ENCODE results near the gene TINAGL1.

The TINAGL1 gene, protein sequence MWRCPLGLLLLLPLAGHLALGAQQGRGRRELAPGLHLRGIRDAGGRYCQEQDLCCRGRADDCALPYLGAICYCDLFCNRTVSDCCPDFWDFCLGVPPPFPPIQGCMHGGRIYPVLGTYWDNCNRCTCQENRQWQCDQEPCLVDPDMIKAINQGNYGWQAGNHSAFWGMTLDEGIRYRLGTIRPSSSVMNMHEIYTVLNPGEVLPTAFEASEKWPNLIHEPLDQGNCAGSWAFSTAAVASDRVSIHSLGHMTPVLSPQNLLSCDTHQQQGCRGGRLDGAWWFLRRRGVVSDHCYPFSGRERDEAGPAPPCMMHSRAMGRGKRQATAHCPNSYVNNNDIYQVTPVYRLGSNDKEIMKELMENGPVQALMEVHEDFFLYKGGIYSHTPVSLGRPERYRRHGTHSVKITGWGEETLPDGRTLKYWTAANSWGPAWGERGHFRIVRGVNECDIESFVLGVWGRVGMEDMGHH

DNA sequence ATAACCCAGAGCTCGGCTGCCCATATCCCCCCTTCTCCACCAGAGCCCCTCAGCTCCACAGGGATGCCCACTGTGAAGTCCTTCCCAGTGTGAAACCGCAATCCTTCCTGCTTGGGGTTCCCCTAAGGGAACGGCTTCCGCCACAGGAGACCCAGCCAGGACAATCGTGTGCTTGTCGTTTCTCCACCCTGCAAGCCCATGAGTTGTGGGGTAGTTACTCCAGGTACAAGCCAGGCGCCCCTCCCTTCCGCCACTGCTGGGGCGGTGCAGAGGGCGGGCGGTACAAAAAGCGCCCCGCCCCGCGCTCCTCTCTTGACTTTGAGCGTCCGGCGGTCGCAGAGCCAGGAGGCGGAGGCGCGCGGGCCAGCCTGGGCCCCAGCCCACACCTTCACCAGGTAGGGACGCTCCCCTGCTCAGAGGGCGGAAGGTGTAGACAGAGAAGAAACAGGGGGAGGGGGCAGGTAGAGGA lies at the start of gene TINAGL1:
TINAGL1 (plus strand) TSS at position 315 of the 469 bp plus-strand sequence. CDS start 634 bp downstream, outside the sequence.
- H3K27ac Mint-ChIP-seq, result peak within 1 kb of the TSS; percentile 60
- H3K27me3 Mint-ChIP-seq, result peaks cover 21% of the 10 kb centered on the region
- intact Hi-C loops (cut with micrococcal nuclease), result no loop called here
- H3K36me3 Mint-ChIP-seq (ENCODE audit: low read depth), result no peaks in the 10 kb centered on the region
- peak within 1 kb of the TSS; percentile 18 for H3K4me3 Mint-ChIP-seq
- peaks cover 41% of the 10 kb centered on the region for H3K4me1 Mint-ChIP-seq (ENCODE audit: low read depth)
- H3K9me3 Mint-ChIP-seq, result no peaks in the 10 kb centered on the region

DNA sequence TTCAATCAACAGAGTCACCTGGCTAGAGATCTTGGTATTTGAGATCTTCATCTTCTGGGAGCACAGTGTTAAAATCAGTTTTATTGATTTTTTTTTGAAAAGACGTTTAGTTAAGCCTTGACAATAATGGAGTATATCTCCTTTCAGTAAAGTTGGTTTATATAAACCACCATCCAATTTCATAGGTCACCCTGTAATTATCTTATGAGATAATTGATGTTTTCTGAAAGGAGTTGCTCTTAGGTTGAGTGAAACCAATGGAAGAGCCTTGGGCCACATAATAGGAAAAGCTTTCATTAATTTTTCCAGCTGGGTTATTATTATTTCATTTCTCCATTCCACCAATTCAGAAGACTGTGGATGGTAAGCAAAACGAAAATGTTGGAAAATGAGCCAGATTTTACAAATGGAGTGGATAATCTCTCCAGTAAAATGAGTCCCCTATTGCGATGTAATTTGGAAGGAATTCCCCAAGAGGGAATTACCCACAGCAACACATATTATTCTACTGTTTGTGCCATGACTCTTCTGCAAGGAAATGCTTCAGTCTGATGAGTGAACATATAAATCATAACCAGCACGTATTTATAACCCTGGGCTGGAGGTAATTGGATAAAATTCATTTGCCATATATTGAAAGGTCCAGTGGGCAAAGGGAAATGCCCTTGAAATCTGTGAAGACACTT lies 46.2 kb upstream of the TINAGL1 start:
- Mint-ChIP-seq H3K27ac (no peak overlapping the region), H3K4me1 (ENCODE audit: low read depth) (peaks cover 18% of the 10 kb centered on the region)

DNA sequence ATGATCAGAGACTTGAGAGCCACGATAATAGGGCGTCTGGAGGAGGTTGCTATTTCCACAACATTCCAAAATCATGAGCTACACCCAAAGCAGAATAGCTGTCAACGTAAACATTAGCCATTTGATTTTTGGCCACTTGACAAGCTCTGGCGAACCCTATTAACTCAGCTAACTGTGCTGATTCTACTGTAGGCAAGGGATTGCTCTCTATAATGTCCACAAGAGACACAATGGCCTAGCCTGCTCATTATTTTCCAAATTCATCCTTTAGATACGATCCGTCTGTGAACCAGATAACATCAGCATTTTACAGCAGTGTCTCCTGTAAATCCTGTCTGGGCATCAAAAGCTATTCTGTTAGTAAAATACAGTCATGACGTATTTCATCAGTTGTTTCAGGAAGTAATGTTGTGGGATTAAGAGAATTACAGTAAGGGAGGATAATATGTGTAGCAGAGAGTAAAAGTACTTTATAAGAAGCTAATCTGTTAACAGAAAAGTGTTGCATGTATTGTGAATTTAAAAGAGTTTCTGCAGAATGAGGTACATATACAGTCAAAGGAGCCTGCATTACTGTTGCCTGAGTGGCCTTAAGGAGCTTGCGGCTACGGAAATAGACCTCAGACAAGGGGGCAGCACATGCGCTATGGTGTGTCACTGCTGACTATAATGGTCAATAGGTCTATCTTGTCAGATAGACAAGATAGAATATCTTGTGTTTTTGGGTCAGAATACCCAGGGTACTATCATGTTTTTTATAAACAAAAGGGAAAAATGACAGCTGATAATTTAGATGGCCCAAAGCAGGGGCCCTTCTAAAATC lies 44.9 kb upstream of the TINAGL1 start:
- no peaks in the 10 kb centered on the region for H3K9me3 Mint-ChIP-seq
- peaks cover 27% of the 10 kb centered on the region for H3K4me1 Mint-ChIP-seq (ENCODE audit: low read depth)
- intact Hi-C loops (cut with micrococcal nuclease), result no loop called here
- H3K4me3 Mint-ChIP-seq, result no peak overlapping the region
- no peak overlapping the region for H3K27ac Mint-ChIP-seq
- no peaks in the 10 kb centered on the region for H3K36me3 Mint-ChIP-seq (ENCODE audit: low read depth)
- no peaks in the 10 kb centered on the region for H3K27me3 Mint-ChIP-seq

More for the DNA sequence above, 46.2 kb upstream of the TINAGL1 start:
- Mint-ChIP-seq H3K4me3 (no peak overlapping the region), H3K36me3 (ENCODE audit: low read depth) (no peaks in the 10 kb centered on the region), H3K9me3 (no peaks in the 10 kb centered on the region), H3K27me3 (no peaks in the 10 kb centered on the region)
- intact Hi-C loops (cut with micrococcal nuclease), result no loop called here

DNA sequence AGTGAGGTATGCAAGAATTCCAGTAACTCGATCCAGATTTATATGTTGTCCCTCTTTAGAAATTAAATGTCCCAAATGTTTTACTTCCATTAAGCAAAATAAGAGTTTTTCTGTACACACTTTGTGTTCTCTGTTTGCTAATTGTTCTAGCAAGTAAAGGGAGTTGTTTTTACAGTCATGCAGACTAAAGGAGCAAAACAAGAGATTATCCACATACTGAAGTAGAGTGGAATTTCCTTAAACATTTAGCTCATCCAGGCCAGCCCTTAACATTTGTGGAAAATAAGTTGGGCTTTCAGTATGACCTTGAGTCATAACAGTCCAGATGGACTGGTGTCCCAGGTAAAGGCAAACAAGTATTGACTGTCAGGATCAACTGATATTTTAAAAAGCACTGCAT lies 44.1 kb upstream of the TINAGL1 start:
- intact Hi-C loops (cut with micrococcal nuclease), result no loop called here
- no peak overlapping the region for H3K27ac Mint-ChIP-seq
- peaks cover 29% of the 10 kb centered on the region for H3K4me1 Mint-ChIP-seq (ENCODE audit: low read depth)
- no peak overlapping the region for H3K4me3 Mint-ChIP-seq
- no peaks in the 10 kb centered on the region for H3K9me3 Mint-ChIP-seq
- no peaks in the 10 kb centered on the region for H3K27me3 Mint-ChIP-seq
- H3K36me3 Mint-ChIP-seq (ENCODE audit: low read depth), result no peaks in the 10 kb centered on the region

DNA sequence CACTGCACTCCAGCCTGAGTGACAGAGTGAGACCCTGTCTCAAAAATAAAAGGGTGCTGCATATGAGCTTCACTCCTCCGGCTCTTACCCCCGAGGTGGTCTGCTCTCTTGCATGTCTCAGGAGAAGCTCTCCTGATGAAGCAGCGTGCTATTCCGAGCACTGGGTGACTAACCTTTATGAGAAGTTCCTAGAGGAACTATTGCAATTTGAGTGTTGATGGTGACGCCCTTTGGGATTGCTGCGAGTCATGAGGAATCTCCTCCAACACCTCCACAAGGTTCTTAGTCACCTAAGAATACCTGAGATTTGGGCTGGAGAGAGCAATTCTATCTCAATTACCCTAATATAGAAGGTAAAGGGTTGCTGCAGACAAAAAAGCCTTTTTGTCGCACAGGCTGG lies 40.8 kb upstream of the TINAGL1 start:
- Mint-ChIP-seq H3K27me3 (no peaks in the 10 kb centered on the region), H3K9me3 (no peaks in the 10 kb centered on the region), H3K4me1 (ENCODE audit: low read depth) (peaks cover 29% of the 10 kb centered on the region), H3K27ac (peak overlapping the region; percentile 84), H3K36me3 (ENCODE audit: low read depth) (no peaks in the 10 kb centered on the region), H3K4me3 (peak overlapping the region; percentile 66)
- intact Hi-C loops (cut with micrococcal nuclease), result no loop called here

DNA sequence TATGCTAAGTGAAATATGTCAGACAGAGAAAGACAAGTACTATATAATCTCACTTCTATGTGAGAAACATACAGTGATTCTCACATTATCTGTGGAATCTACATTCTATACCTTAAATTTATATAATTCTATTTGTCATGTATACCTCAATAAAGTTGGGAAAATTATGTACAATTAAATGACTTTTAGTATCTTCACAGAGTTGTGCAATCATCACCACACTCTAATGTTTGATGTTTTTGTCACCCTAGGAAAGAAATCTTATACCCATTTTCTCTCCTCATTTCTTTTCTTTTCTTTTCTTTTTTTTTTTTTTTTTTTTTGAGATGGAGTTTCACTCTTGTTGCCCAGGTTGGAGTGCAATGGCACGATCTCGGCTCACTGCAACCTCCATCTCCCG lies 37.0 kb upstream of the TINAGL1 start:
- H3K27me3 Mint-ChIP-seq, result peaks cover 2% of the 10 kb centered on the region
- peaks cover 22% of the 10 kb centered on the region for H3K9me3 Mint-ChIP-seq
- intact Hi-C loops (cut with micrococcal nuclease), result no loop called here
- no peaks in the 10 kb centered on the region for H3K36me3 Mint-ChIP-seq (ENCODE audit: low read depth)
- H3K27ac Mint-ChIP-seq, result no peak overlapping the region
- peaks cover 31% of the 10 kb centered on the region for H3K4me1 Mint-ChIP-seq (ENCODE audit: low read depth)
- no peak overlapping the region for H3K4me3 Mint-ChIP-seq

DNA sequence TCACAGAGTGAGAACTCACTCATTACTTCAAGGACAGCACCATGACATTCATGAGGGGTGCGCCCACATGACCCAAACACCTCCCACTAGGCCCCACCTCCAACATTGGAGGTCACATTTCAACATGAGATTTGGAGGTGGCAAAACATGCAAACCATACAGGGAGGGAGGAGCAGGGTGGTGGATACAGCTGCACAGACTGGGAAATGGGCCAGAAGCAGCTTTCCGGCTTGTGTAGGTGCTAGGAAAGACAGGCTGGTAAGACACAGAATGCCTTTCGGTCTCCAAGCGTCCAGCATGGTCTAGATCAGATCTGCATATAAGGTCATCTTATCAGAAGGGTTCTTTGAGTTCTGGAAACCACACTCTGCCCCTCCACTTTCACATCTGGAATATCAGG lies 35.1 kb upstream of the TINAGL1 start:
- no peaks in the 10 kb centered on the region for H3K36me3 Mint-ChIP-seq (ENCODE audit: low read depth)
- intact Hi-C loops (cut with micrococcal nuclease), result no loop called here
- peaks cover 2% of the 10 kb centered on the region for H3K27me3 Mint-ChIP-seq
- H3K27ac Mint-ChIP-seq, result no peak overlapping the region
- H3K4me3 Mint-ChIP-seq, result no peak overlapping the region
- peaks cover 22% of the 10 kb centered on the region for H3K9me3 Mint-ChIP-seq
- H3K4me1 Mint-ChIP-seq (ENCODE audit: low read depth), result peaks cover 13% of the 10 kb centered on the region

DNA sequence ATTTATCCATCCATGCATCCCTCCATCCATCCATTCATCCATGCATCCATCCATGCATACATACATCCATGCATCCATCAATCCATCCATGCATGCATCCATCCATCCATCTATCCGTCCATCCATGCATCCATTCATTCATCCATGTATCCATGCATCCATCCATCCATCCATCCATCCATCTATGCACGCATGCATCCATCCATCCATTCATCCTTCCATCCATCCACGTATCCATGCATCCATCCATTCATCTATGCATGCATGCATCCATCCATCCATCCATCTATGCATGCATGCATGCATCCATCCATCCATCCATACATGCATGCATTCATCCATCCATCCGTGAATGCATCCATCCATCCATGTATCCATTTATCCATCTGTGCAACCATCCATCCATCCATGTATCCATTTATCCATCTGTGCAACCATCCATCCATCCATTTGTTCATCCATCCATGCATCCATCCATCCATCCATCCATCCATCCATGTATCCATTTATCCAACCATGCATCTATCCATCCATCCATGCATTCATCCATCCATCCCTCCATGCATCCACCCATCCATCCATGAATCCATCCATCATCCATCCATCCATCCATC lies 30.3 kb upstream of the TINAGL1 start:
- H3K36me3 Mint-ChIP-seq (ENCODE audit: low read depth), result no peaks in the 10 kb centered on the region
- H3K27me3 Mint-ChIP-seq, result peaks cover 2% of the 10 kb centered on the region
- intact Hi-C loops (cut with micrococcal nuclease), result loop anchor here (5.0 kb wide), 1 partner anchor 39 kb away; no protein-coding TSS in a partner anchor
- H3K27ac Mint-ChIP-seq, result no peak overlapping the region
- peaks cover 22% of the 10 kb centered on the region for H3K9me3 Mint-ChIP-seq
- peaks cover 25% of the 10 kb centered on the region for H3K4me1 Mint-ChIP-seq (ENCODE audit: low read depth)
- H3K4me3 Mint-ChIP-seq, result no peak overlapping the region

DNA sequence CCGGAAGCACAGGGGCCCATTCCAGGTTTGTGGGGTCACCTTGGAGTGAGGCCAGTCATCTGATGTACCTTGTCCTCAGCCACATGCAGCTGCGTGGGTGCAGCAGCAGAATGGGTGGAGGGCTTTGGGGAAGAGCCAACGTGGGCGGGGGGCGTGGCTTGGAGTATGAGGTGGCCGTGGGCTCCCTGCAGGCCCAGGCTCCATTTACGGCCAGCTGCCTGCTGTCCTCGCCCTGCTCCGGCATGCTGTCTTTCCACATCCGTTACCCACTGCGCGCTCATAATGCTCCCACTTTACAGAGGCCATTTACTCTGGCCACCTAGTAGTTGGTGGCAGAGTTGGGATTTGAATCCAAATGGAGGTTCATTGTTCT lies 27.8 kb upstream of the TINAGL1 start:
- peaks cover 17% of the 10 kb centered on the region for H3K4me1 Mint-ChIP-seq (ENCODE audit: low read depth)
- no peaks in the 10 kb centered on the region for H3K27me3 Mint-ChIP-seq
- H3K36me3 Mint-ChIP-seq (ENCODE audit: low read depth), result no peaks in the 10 kb centered on the region
- intact Hi-C loops (cut with micrococcal nuclease), result loop anchor here (5.0 kb wide), 1 partner anchor 41 kb away; no protein-coding TSS in a partner anchor
- no peaks in the 10 kb centered on the region for H3K9me3 Mint-ChIP-seq
- H3K4me3 Mint-ChIP-seq, result no peak overlapping the region
- no peak overlapping the region for H3K27ac Mint-ChIP-seq

DNA sequence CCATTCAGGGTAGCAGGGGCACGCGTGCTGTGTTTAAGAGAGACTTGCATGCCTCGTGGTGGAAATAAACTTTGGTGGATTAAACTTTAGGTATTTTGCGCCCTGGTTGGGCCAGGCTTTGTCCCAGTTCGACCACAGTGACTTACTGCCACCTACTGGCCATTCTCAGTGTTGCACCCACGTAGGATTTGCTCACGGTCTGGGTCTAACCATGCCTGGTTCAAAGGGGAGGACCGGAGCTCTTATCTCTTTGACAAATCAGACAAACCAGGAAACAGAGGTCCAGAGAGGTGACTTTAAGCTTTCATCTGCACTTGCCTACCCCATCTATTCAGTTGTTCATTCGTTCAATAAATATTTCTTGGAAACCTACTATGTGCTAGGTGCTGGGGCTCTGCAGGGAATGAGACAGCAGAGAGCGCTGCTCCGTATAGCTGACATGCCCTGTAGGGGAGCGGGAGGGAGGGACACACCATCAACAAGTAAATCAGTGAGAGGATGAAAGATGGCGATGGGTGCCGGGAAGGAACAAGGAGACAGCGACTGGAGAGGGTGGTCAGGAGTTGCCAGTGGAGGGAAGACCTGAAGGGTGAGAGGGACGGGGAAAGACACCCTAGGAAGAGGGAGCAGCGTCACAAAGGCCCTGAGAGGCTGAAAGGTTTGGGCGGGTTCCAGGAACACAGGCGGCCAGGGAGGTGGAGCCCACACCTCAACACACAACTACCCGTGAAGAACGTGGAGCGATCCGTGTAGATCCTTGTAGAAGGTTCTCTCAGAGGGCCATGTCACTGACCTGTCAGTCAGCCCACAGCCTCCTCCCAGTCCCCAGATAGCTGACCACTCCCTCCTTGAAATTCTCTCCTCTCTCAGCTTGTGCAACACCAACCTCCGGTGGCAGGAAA lies 27.2 kb upstream of the TINAGL1 start:
- Mint-ChIP-seq H3K36me3 (ENCODE audit: low read depth) (no peaks in the 10 kb centered on the region), H3K4me1 (ENCODE audit: low read depth) (peaks cover 17% of the 10 kb centered on the region), H3K27me3 (no peaks in the 10 kb centered on the region), H3K9me3 (no peaks in the 10 kb centered on the region), H3K4me3 (peak overlapping the region; percentile 41), H3K27ac (peak overlapping the region; percentile 23)
- intact Hi-C loops (cut with micrococcal nuclease), result loop anchor here (1.0 to 5.0 kb wide), 4 partner anchors 42 to 155 kb away; no protein-coding TSS in a partner anchor

DNA sequence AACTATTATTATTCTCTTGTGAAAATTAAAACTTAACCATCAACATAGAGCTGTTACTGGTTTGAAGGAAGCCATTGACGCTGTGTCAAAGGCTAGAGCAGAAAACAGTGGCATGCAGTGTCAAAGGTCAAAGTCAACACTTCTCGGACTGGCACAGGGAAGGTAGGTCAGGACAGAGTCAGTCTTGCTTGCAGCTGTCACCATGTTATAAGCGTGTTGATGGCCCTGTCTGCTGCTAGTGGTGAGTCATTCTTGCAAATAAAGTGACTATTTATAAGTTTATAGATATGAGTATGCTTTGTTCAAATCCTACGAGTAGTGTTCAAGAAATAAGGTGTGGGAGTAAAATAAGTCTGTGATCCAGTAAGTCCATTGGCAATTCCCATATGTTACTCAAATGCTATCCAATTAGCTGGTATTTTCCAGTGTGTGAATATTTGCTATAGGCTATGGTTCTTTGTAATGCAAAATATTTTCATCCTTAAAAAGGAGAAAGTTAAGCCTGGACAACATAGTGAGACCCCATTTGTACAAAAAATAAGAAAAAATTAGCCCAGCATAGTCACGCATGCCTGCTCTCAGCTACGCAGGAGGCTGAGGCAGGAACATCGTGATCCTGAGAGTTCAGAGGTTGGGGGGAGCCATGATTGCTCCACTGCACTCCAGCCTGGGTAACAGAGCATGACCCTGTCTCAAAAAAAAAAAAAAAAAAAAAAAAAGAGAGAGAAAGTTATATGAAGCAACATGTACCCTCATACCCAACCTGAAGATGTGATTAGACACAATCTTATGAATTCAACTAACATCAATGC lies 26.3 kb upstream of the TINAGL1 start:
- peak overlapping the region; percentile 23 for H3K27ac Mint-ChIP-seq
- H3K4me3 Mint-ChIP-seq, result no peak overlapping the region
- intact Hi-C loops (cut with micrococcal nuclease), result loop anchor here (1.0 to 5.0 kb wide), 4 partner anchors 43 to 156 kb away; no protein-coding TSS in a partner anchor
- no peaks in the 10 kb centered on the region for H3K27me3 Mint-ChIP-seq
- H3K9me3 Mint-ChIP-seq, result no peaks in the 10 kb centered on the region
- H3K4me1 Mint-ChIP-seq (ENCODE audit: low read depth), result peaks cover 17% of the 10 kb centered on the region
- no peaks in the 10 kb centered on the region for H3K36me3 Mint-ChIP-seq (ENCODE audit: low read depth)

DNA sequence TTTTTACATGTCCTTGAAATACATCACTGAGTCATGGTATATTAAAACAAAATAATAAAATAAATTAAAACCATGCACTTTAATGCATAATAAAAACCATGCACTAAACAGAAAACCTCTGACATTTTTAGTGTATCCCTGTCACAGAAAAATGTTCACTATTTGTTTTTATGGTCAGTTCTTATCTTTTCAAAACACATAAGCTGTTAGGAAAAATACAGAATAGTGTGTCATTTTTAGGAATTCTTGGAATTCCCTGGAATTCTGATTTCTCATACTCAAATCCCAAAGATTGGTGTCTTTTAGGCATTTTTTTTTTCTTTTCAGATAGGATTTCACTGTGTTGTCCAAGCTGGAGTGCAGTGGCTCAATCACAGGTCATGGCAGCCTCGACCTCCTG lies 25.1 kb upstream of the TINAGL1 start:
- intact Hi-C loops (cut with micrococcal nuclease), result no loop called here
- Mint-ChIP-seq H3K4me1 (ENCODE audit: low read depth) (peaks cover 17% of the 10 kb centered on the region), H3K27me3 (no peaks in the 10 kb centered on the region), H3K36me3 (ENCODE audit: low read depth) (no peaks in the 10 kb centered on the region), H3K9me3 (no peaks in the 10 kb centered on the region), H3K27ac (no peak overlapping the region), H3K4me3 (no peak overlapping the region)
